Pancreas (tissue), 10 donors: Measurements from ENCODE around the gene PMAIP1. TPM values are rescaled to one million over a fixed set of nuclear protein-coding genes. Genes with fewer than 3 reads are reported as not detected.

Experiments
- ATAC-seq, 4 donors: fragments of 200-7000 bp; cut with Tn5 transposase; one replicate each; pipeline versions ENCODE4 v1.8.0 to v1.9.1; 2020; ENCODE audit warnings: mild to moderate bottlenecking in 4 of 4, moderate library complexity in 4 of 4
- DNase-seq, 6 donors: peaks; one replicate each; pipeline ENCODE4 v3.0.0-alpha.2; 2020
- FAIRE-seq: peaks from 2 replicates; lab custom pipeline; 2012; peaks lifted over from hg19 to GRCh38; lab: Jason Lieb, UNC
- H3K27ac ChIP-seq, 4 donors: fragments of 200-600 bp; sonication (generic); 1 replicate in 3 of 4; 2 replicates in 1 of 4; pipeline versions ENCODE4 v1.5.0 to v1.8.0; 2020
- H3K27me3 ChIP-seq, 4 donors: fragments of 200-600 bp; one replicate each; pipeline ENCODE4 v1.8.0; 2021
- H3K36me3 ChIP-seq, 3 donors: fragments of 200-600 bp; sonication (generic) in 1 of 3; one replicate each; pipeline versions ENCODE4 v1.5.0 to v1.8.0; 2020 to 2021
- H3K4me1 ChIP-seq, 3 donors: fragments of 200-600 bp; one replicate each; pipeline ENCODE4 v1.8.0; 2021
- H3K4me3 ChIP-seq, 4 donors: fragments of 200-600 bp; sonication (generic) in 2 of 4; one replicate each; pipeline versions ENCODE4 v1.5.0 to v1.8.0; 2020 to 2021
- H3K9me3 ChIP-seq, 4 donors: fragments of 200-600 bp; one replicate each; pipeline ENCODE4 v1.8.0; 2021
- CTCF ChIP-seq, 4 donors: fragments of 200-600 bp; sonication (generic) in 3 of 4; IDR thresholded peaks; one replicate each; pipeline versions ENCODE4 v1.5.0 to v1.8.0; 2021; ENCODE audit warnings: antibody characterized with exemption in 4 of 4
- WGBS, 2 donors: extraction: QIAGEN DNeasy Blood & Tissue Kit; methylation state at CpG; one replicate each; pipeline ENCODE4 v1.1.7; 2013; 5-methylcytosine and 5-hydroxymethylcytosine counted together
- intact Hi-C, 3 donors: fragments of 100-400 bp; cut with DNase I; formaldehyde crosslinking; loops; one replicate each; pipeline versions ENCODE4 v1.11.1 to v1.14.2; 2022
- polyA plus RNA-seq, 2 donors: library from polyadenylated mRNA; stranded (reverse); fragments of 200-250 nt; gene quantifications; one replicate each; pipeline ENCODE4 v1.2.3, GENCODE V29; 2013
- total RNA-seq, 6 donors: library from RNA; stranded (reverse); fragmentation: NEBNext Ultra II Directional in 4 of 6; extraction: Animal tissue kit (Norgen Biotek cat#: 25700) in 4 of 6; gene quantifications; one replicate each; pipeline versions ENCODE4 v1.2.1 to v1.2.4, GENCODE V29; 2021 to 2023
- donor health status: healthy with polysubstance abuse.
- donor health status: DM: no; HTN: no; CAD: no; lungs with moderate emphysema.
- donor health status: DM: no; HTN: no; CAD: no.
- donor health status: control.
- donor health status: control.
- donor health status: Bipolar disorder and iron deficiency.
- donor health status: DM: yes; HTN: yes; CAD: no.
- donor health status: DM: no; HTN: no; CAD: no.
- donor health status: DM: no; HTN: no; CAD: no.
- donor health status: DM: yes; HTN: yes; CAD: no.

Gene PMAIP1
- total and polyA plus RNA-seq, 8 donors: 0.16 to 2.4 (median 0.65) TPM

GRCh38 chr18:59861009-59861408 lies 38.8 kb upstream of the PMAIP1 start:
- H3K36me3 ChIP-seq: no peaks in the 10 kb centered on the region
- 45 to 55% methylated on average over 4 of the region's 4 CpGs for WGBS, 2 donors
- TF ChIP-seq CTCF (IDR thresholded peaks at IDR 0.05): no peak
- H3K4me3 ChIP-seq: no peak overlapping the region
- H3K9me3 ChIP-seq: no peaks in the 10 kb centered on the region
- no peak for DNase-seq
- no peak overlapping the region for H3K27ac ChIP-seq
- no peak for ATAC-seq
- no peaks in the 10 kb centered on the region for H3K27me3 ChIP-seq
- intact Hi-C loops: no loop called here
- FAIRE-seq: no peak
- H3K4me1 ChIP-seq: no peaks in the 10 kb centered on the region

- 63 to 64% methylated on average over 7 of the region's 7 CpGs for WGBS, 2 donors
- no peaks in the 10 kb centered on the region for H3K9me3 ChIP-seq
- ATAC-seq (no peak), FAIRE-seq (no peak), DNase-seq (no peak)
- intact Hi-C loops: no loop called here
- no peaks in the 10 kb centered on the region for H3K36me3 ChIP-seq
- H3K27ac ChIP-seq: no peak overlapping the region
- no peaks in the 10 kb centered on the region for H3K27me3 ChIP-seq
- TF ChIP-seq CTCF (IDR thresholded peaks at IDR 0.05): no peak
- H3K4me3 ChIP-seq: no peak overlapping the region
- no peaks in the 10 kb centered on the region for H3K4me1 ChIP-seq
Measured at GRCh38 chr18:59861963-59862819, 37.6 kb upstream of the PMAIP1 start.

GRCh38 chr18:59865241-59865986 lies 34.4 kb upstream of the PMAIP1 start:
- WGBS, 2 donors: 63 to 67% methylated on average over 6 of the region's 6 CpGs
- intact Hi-C loops: no loop called here
- no peaks in the 10 kb centered on the region for H3K36me3 ChIP-seq
- no peak overlapping the region for H3K4me3 ChIP-seq
- no peak overlapping the region for H3K27ac ChIP-seq
- DNase-seq: no peak
- no peak for FAIRE-seq
- H3K9me3 ChIP-seq: no peaks in the 10 kb centered on the region
- no peaks in the 10 kb centered on the region for H3K4me1 ChIP-seq
- no peak for TF ChIP-seq CTCF (IDR thresholded peaks at IDR 0.05)
- no peak for ATAC-seq
- no peaks in the 10 kb centered on the region for H3K27me3 ChIP-seq

GRCh38 chr18:59866551-59867269 lies 33.1 kb upstream of the PMAIP1 start:
- Histone ChIP-seq H3K27ac (no peak overlapping the region), H3K36me3 (no peaks in the 10 kb centered on the region), H3K9me3 (no peaks in the 10 kb centered on the region), H3K27me3 (no peaks in the 10 kb centered on the region), H3K4me1 (no peaks in the 10 kb centered on the region), H3K4me3 (no peak overlapping the region)
- WGBS, 2 donors: 53 to 54% methylated on average over 2 of the region's 2 CpGs
- DNase-seq (no peak), ATAC-seq (no peak), FAIRE-seq (no peak)
- intact Hi-C loops: no loop called here
- TF ChIP-seq CTCF (IDR thresholded peaks at IDR 0.05): no peak
